HG03108 (cell line): Measurements from ENCODE around the gene GPR63.

Experiments used
- ATAC-seq: cut with Tn5 transposase; IDR thresholded peaks from one replicate; pipeline ENCODE4 v1.9.1; 2021; ENCODE audit warnings: moderate library complexity; ENCODE audit not compliant: unreplicated experiment

GPR63 gene, protein sequence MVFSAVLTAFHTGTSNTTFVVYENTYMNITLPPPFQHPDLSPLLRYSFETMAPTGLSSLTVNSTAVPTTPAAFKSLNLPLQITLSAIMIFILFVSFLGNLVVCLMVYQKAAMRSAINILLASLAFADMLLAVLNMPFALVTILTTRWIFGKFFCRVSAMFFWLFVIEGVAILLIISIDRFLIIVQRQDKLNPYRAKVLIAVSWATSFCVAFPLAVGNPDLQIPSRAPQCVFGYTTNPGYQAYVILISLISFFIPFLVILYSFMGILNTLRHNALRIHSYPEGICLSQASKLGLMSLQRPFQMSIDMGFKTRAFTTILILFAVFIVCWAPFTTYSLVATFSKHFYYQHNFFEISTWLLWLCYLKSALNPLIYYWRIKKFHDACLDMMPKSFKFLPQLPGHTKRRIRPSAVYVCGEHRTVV

GRCh38 chr6:96837081-96837971 is at the start of gene GPR63:
Gene GPR63 (minus strand): TSS chr6:96837477. CDS start chr6:96799731, 37,746 bp downstream.
- peak; percentile 90 for ATAC-seq

- ATAC-seq, result no peak
Observed at GRCh38 chr6:96886519-96886918, 49.2 kb upstream of the GPR63 start.

DNA sequence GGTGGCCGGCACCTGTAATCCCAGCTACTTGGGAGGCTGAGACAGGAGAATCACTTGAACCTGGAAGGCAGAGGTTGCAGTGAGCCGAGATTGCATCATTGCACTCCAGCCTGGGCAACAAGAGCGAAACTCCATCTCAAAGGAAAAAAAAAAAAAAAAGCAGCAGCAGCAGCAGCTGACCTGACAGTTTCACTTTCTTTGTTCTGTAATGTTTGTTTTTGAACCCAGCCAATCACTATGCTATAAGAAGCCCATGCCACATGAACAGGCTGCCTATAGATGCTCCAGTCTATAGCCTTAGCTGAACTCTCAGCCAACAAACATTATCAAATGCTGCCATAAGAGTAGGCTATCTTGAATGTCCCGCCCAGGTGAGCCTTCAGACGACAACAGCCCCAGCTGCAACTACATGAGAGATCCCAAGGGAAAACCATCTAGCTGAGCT is 47.9 kb upstream of the GPR63 start:
- peak; percentile 82 for ATAC-seq

GRCh38 chr6:96878143-96878542 is 40.9 kb upstream of the GPR63 start:
- no peak for ATAC-seq

DNA sequence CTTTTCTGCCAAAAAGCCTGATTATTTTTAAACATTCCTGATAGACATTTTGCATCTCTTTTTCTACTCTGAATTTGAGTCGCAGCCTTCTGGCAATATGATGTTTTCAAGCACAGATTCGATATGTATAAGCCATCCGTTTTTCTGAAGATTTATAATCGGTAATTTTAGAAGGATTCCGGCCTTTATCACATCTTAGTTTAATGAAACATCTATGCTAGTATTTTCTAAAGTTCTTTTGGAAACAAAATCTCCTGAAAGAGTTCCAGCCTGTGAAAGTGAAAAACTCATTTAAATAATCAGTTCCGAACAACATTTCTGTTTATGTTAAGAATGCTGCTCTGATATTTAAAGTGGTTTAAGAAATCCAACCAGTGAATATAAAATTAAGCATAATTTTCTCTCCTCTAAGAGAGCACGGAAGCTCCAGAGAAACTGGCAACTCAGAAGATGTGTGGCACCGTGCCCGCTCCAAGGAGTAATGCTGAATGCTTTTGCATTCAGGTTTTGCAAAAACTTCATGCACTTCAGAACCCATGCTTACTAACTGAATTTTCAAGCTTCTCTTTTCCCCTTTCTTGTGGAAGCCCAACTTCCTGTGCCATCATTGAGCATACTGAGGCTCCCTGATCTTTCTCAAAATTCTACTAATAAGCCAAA is 39.7 kb upstream of the GPR63 start:
- ATAC-seq, result no peak

GRCh38 chr6:96872976-96873375 is 35.7 kb upstream of the GPR63 start:
- no peak for ATAC-seq

- ATAC-seq, result no peak
Observed at GRCh38 chr6:96865055-96865405, 27.8 kb upstream of the GPR63 start.

DNA sequence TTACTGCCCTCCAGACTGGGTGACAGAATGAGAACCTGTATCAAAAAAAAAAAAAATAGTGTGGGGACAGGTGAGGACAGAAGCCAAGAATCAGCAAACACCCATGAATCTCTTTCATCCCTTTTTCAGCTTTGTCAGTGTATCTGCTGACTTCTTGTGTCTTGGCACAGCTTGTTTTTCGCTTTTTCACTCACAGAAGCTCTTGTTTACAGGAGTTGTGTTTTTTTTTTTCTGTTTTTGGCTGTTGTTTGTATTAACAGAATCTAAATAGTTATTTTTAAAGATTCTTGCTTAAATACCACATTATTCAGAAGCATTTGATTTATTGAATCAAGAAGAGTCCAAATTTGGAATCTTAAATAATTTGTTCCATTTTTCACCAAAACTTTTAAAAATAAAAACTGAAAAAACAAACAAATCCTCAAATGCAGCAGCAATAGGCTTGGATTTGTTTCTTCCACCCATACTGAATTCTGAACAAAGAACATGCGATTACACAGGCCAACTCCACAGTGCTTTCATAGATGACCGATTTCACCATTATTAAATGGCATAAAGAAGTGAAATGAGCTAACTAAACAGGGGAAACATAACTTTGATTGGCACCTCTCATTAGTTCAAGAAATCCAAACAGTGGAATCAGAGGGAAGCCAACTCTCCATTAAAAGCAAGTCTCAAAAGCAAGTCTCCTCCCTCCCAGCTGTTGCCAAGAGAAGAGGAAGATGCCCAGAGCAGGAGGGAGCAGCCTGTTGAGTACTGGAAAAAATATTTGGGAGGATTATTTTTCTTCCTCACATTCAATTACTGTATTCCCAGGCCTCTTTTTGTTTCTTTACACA is 27.2 kb upstream of the GPR63 start:
- ATAC-seq, result no peak

DNA sequence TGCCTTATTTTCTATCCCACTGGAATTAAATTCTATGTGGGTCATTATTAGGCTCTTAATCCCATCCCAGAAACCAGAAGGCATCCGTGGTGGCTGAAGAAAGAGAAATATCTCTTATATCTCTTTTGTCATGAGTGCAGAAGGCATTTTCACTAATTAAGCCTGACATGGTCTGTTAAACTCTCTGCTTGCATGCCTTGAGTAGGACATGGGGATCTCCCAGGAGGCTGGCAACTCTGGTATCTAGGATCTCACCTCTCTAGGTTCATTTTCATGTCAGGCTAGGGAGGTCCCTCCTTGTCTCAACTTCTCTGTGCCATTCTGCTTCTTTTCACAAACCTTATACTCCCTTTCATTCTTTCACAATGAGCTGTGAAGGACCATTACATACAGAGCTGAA is 25.3 kb upstream of the GPR63 start:
- no peak for ATAC-seq

DNA sequence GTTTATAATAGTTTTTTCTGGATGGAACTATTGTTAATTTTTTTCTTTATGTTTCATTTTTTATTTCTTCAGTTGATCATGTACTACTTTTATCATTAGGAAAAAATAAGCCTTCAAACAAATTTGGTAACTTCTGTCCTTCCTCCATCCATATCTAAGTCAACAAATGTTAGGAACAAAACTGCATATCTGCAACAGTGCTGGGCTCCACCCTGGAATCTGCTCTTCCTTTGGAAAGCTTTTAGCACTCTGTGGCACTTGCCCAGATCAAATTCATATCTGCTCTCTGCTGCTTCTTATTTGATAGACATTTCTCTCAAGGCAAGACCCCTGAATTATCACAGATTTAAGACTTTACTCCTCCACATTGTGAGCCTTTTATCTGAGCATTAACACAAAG is 24.3 kb upstream of the GPR63 start:
- no peak for ATAC-seq

GRCh38 chr6:96856856-96857255 is 19.6 kb upstream of the GPR63 start:
- no peak for ATAC-seq

DNA sequence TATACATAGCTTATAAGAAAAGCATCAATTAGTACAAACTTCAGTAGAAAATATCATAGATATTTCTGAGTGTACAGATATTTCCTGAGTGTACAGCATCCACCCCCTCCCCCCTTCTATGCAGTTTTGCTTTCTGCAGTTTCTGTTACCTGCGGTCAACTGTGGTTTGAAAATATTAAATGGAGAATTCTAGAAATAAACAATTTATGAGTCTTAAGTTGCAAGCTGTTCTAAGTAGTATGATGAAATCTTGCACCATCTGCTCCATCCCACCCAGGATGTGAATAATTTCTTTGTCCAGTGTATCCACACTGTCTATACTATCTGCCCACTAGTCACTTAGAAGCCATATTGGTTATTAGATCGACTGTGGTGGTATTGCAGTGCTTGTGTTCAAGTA is 15.8 kb upstream of the GPR63 start:
- ATAC-seq, result no peak

DNA sequence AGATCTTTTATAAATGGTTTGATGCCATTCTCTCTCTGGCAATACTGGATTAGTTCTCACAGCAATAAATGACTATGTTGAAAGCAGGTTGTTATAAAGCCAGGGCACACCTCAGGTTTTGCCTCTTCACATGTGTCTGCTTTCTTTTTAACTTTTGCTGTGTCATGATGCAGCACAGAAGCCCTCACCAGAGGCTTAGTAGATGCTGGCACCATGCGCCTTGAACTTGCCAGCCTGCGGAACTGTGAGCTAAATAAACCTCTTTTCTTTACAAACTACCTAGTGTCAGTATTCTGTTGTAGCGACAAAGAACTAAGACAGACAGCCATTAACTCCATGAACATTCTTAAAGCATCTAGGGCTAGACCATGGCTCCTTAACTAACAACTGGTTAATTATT is 15.3 kb upstream of the GPR63 start:
- no peak for ATAC-seq

DNA sequence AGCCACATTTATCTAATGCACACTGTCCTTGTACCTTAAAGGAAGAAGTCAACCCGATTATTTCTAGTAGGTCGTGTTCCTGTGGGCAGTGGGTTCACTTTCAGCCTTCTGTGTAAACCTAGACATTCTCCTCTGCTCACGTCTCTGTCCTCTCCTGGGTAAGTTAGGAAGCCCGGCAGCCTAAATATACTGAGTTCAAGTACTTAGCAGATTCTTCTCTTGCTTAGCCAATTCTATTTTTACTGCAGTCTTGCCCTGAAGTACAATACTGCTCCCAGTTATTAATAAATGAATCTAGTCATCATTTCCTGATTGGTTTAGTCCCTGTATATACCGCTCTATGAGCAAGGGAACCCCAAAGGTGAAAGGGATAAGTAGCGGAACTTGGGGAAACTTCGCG is 14.6 kb upstream of the GPR63 start:
- no peak for ATAC-seq

GRCh38 chr6:96849615-96850014 is 12.3 kb upstream of the GPR63 start:
- no peak for ATAC-seq

GRCh38 chr6:96844530-96844929 is 7.3 kb upstream of the GPR63 start:
- peak; percentile 88 for ATAC-seq

DNA sequence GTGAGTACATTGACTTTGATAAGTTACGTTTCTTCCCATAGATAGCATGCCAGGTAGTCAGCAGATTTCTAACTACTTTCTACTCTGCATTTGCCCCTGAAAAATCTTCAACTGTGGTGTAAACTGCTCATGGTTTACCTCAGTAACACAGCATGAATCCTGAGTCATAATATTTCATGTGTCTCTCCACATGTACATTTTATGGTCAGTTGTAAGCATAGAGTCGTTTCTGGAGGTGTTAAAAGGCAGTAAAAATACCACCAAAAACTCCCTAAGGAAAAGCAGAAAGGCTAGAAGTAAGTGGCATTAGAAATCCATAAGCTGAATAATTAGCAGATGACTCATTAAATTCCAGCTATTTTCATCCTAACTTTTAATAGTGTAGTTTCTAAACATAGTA is 4.1 kb upstream of the GPR63 start:
- no peak for ATAC-seq

DNA sequence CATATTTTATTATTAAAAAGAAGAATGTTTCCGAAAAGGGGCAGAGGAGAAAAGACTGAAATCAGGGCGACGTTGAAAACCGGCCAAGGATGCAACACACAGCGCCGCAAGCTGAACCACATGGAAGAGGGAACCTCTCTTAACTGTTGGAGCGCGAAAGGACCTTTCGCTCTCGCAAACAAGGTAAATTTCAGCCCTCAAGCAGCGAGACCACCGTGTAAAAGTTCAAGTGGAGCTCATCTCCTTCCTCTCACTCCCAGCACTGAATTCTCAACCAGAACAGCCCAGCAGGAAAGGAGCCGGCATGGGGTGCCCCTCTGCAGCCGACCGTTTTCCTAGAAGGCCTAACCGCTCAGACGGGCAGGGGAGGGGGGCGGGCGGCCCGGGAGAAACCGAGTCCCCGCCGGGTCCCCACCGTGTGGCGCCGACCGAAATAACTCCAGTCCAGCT is 621 bp downstream of the GPR63 start:
- peak; percentile 8 for ATAC-seq

GRCh38 chr6:96834070-96834469 is 3.2 kb downstream of the GPR63 start:
- ATAC-seq, result no peak

DNA sequence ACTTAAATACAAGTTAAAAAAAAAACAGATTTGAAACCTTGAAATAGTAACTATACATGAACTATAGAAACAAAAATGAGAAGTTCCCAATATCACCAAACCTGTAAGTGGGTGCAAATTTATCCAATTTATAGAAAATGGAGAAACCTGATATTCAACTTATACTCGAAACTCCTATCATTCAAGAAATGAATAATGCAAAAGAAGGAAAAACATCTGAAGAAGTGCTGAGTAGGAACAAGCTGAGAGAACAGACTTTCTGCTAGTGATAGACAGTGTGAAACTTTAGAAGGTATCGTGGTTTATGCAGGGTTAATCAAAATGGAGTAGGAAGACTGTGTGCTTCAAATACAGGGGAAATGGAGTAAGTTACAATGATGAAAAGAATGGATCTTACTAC is 4.5 kb downstream of the GPR63 start:
- no peak for ATAC-seq

GRCh38 chr6:96826865-96827264 is 10.4 kb downstream of the GPR63 start:
- no peak for ATAC-seq
